Common myeloid progenitor, CD34-positive (primary cell): ENCODE measurements around the gene LUC7L.
A peak's percentile ranks its signal among the peaks of the same experiment; 100 is the strongest.
"Not testable (repeated sequence)": the region's sequence is repeated elsewhere in the genome, so short reads cannot be mapped to it uniquely, and the experiment has no call there.

Experiments used
- CTCF ChIA-PET: fragments of 350-600 bp; sonication (Branson Sonifier 250); formaldehyde crosslinking; loops from one replicate; lab custom pipeline; 2021; ENCODE audit warnings: antibody characterized with exemption; lab: Charles Lee
- POLR2A ChIA-PET: fragments of 350-600 bp; sonication (Branson Sonifier 250); formaldehyde crosslinking; loops from one replicate; lab custom pipeline; 2021; ENCODE audit warnings: antibody characterized with exemption; lab: Charles Lee
- DNase-seq, 3 donors: peaks; one replicate each; pipeline versions ENCODE4 v3.0.0 to v3.0.0-alpha.2; 2013
- H3K27ac ChIP-seq, 2 experiments: 1 replicate in 1 of 2; 2 replicates in 1 of 2; pipeline ENCODE4 v1.7.0; 2013; ENCODE audit warnings: inconsistent platforms in 2 of 2, low read length in 2 of 2, mild to moderate bottlenecking in 2 of 2, low read depth in 1 of 2, moderate library complexity in 1 of 2; ENCODE audit not compliant: severe bottlenecking in 2 of 2, insufficient read depth in 1 of 2, poor library complexity in 1 of 2
- H3K27me3 ChIP-seq, 5 experiments: replicated peaks in 2 of 5; 1 replicate in 3 of 5; 2 replicates in 2 of 5; pipeline versions ENCODE4 v1.6.1 to v1.7.0; 2013; ENCODE audit warnings: low read length in 4 of 5, mild to moderate bottlenecking in 2 of 5, moderate library complexity in 2 of 5, inconsistent platforms in 1 of 5; ENCODE audit not compliant: insufficient read depth in 5 of 5, control insufficient read depth in 4 of 5
- H3K36me3 ChIP-seq, 4 experiments: 1 replicate in 2 of 4; 2 replicates in 2 of 4; pipeline versions ENCODE4 v1.6.1 to v1.7.0; 2013; ENCODE audit warnings: low read length in 3 of 4, control low read depth in 1 of 4, mild to moderate bottlenecking in 1 of 4; ENCODE audit not compliant: control insufficient read depth in 4 of 4, insufficient read depth in 4 of 4
- H3K4me1 ChIP-seq, 4 experiments: 1 replicate in 3 of 4; 2 replicates in 1 of 4; pipeline versions ENCODE4 v1.6.1 to v1.7.1; 2013; ENCODE audit warnings: low read length in 3 of 4, mild to moderate bottlenecking in 3 of 4, control low read depth in 1 of 4, inconsistent platforms in 1 of 4, moderate library complexity in 1 of 4; ENCODE audit not compliant: control insufficient read depth in 4 of 4, insufficient read depth in 4 of 4; ENCODE audit errors: control extremely low read depth in 1 of 4
- H3K4me3 ChIP-seq, 7 experiments: 1 replicate in 4 of 7; 2 replicates in 3 of 7; pipeline versions ENCODE4 v1.5.1 to v1.7.0; 2013; ENCODE audit warnings: mild to moderate bottlenecking in 7 of 7, low read length in 6 of 7, moderate library complexity in 6 of 7, inconsistent platforms in 2 of 7, low read depth in 2 of 7, control low read depth in 1 of 7; ENCODE audit not compliant: insufficient read depth in 4 of 7, control insufficient read depth in 1 of 7; ENCODE audit errors: extremely low read depth in 1 of 7
- H3K9me3 ChIP-seq, 5 experiments: 1 replicate in 4 of 5; 2 replicates in 1 of 5; pipeline versions ENCODE4 v1.6.1 to v1.7.1; 2013; ENCODE audit warnings: low read length in 4 of 5, mild to moderate bottlenecking in 2 of 5, inconsistent platforms in 1 of 5, low read depth in 1 of 5, moderate library complexity in 1 of 5; ENCODE audit not compliant: control insufficient read depth in 4 of 5, insufficient read depth in 2 of 5; ENCODE audit errors: control extremely low read depth in 1 of 5
- WGBS: methylation state at CpG from one replicate; pipeline ENCODE4 v1.1.5; 2013; ENCODE audit not compliant: insufficient coverage; 5-methylcytosine and 5-hydroxymethylcytosine counted together

Gene LUC7L

DNA sequence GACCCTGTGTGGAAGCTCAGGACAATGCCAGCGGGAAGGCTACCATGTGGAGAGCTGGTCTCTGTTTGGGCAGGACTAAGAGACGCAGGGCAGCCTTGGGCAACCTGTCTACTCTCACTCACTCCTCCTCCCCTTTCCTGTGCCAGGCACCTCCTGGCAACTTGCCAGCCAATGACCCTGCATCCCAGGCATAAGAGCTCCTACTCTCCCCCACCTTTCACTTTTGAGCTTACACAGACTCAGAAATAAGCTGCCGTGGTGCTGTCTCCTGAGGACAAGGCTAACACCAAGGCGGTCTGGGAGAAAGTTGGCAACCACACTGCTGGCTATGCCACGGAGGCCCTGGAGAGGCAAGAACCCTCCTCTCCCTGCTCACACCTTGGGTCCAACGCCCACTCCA is 60.8 kb downstream of the LUC7L start:
- POLR2A ChIA-PET, result interaction anchor here (0.6 kb wide), 1 partner anchor 30 kb away, joined by 4 read pairs; the partner anchor contains the start of gene NPRL3
- no peaks in the 10 kb centered on the region for H3K9me3 ChIP-seq
- H3K4me1 ChIP-seq, result peaks cover 0 to 29% (median 19%) of the 10 kb centered on the region in 4 experiments
- no peak overlapping the region for H3K27ac ChIP-seq
- peaks cover 0 to 74% (median 34%) of the 10 kb centered on the region in 5 experiments for H3K27me3 ChIP-seq
- CTCF ChIA-PET, result interaction anchor here (1.0 to 2.7 kb wide), 6 partner anchors 10 to 194 kb away, joined by 3 to 12 read pairs (median 4); no protein-coding TSS in a partner anchor
- no peak overlapping the region for H3K4me3 ChIP-seq
- H3K36me3 ChIP-seq, result no peaks in the 10 kb centered on the region
- peak in 1 of 3 donors; percentile 7 for DNase-seq
- 79% methylated on average over 5 of the region's 6 CpGs for WGBS

DNA sequence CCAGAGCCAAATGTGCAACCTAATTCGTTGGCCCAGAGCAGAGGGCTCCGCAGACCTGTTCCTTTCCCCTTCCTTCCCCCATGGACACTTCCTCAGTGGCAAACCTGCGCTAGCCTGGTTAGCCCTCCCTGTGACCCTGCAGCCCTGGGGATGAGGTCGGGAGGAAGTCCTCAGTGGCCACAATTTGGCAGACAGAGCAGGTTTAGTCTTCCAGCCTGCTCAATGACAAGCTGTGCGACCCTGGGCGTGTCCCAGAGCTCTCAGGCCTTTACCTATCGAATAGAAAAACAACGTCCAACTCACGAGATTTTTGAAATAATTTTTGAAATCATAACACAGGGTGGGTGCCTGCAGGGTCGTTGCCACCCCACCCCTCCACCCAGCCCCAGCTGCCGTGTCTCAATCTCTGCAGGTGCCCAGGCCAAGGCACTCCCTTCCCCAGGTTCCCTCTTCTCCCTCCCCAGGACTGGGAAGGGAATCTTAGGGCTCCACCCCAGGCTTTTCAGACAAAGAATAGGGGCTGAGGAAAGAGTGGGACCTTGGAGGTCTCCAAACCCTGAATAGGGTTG is 62.0 kb downstream of the LUC7L start:
- POLR2A ChIA-PET, result no interaction called here
- no peak overlapping the region for H3K4me3 ChIP-seq
- peaks cover 0 to 79% (median 39%) of the 10 kb centered on the region in 5 experiments for H3K27me3 ChIP-seq
- DNase-seq, result no peak
- no peak overlapping the region for H3K27ac ChIP-seq
- H3K36me3 ChIP-seq, result no peaks in the 10 kb centered on the region
- H3K4me1 ChIP-seq, result peaks cover 0 to 27% (median 17%) of the 10 kb centered on the region in 4 experiments
- WGBS, result 10% methylated on average over 7 of the region's 11 CpGs
- H3K9me3 ChIP-seq, result no peaks in the 10 kb centered on the region
- CTCF ChIA-PET, result interaction anchor here (1.4 to 2.7 kb wide), 3 partner anchors 11 to 195 kb away, joined by 3 to 12 read pairs (median 6); no protein-coding TSS in a partner anchor

DNA sequence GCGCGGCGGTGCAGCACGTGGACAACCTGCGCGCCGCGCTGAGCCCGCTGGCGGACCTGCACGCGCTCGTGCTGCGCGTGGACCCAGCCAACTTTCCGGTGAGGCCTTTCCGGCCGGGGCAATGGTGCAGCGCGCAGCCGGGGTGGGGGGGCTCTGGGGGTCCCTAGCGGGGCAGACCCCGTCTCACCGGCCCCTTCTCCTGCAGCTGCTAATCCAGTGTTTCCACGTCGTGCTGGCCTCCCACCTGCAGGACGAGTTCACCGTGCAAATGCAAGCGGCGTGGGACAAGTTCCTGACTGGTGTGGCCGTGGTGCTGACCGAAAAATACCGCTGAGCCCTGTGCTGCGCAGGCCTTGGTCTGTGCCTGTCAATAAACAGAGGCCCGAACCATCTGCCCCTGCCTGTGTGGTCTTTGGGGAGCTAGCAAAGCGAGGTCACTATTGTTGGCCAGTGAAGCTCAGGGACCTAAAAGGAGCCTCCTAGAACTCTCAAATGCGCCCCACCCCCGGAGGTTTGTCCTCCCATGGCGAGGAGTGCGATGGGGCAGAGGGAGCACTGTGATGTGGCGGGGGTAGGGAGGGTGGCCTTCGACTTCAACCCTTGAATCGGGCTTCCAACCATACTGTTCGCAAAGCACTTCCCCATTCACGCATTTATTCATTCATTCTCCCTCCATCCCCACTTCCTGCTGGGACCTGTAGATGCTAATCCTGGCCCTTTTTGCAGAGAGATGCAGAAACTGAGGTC is 62.7 kb downstream of the LUC7L start:
- Histone ChIP-seq H3K9me3 (no peaks in the 10 kb centered on the region), H3K27me3 (peaks cover 0 to 80% (median 37%) of the 10 kb centered on the region in 5 experiments), H3K36me3 (no peaks in the 10 kb centered on the region), H3K4me3 (peak overlapping the region in 1 of 7 experiments; percentile 48), H3K4me1 (peaks cover 0 to 27% (median 17%) of the 10 kb centered on the region in 4 experiments), H3K27ac (no peak overlapping the region)
- POLR2A ChIA-PET, result no interaction called here
- CTCF ChIA-PET, result interaction anchor here (2.7 kb wide), 1 partner anchor 16 kb away, joined by 12 read pairs; no protein-coding TSS in a partner anchor
- peak in 1 of 3 donors; percentile 39 for DNase-seq
- WGBS, result 4% methylated on average over 37 of the region's 45 CpGs

DNA sequence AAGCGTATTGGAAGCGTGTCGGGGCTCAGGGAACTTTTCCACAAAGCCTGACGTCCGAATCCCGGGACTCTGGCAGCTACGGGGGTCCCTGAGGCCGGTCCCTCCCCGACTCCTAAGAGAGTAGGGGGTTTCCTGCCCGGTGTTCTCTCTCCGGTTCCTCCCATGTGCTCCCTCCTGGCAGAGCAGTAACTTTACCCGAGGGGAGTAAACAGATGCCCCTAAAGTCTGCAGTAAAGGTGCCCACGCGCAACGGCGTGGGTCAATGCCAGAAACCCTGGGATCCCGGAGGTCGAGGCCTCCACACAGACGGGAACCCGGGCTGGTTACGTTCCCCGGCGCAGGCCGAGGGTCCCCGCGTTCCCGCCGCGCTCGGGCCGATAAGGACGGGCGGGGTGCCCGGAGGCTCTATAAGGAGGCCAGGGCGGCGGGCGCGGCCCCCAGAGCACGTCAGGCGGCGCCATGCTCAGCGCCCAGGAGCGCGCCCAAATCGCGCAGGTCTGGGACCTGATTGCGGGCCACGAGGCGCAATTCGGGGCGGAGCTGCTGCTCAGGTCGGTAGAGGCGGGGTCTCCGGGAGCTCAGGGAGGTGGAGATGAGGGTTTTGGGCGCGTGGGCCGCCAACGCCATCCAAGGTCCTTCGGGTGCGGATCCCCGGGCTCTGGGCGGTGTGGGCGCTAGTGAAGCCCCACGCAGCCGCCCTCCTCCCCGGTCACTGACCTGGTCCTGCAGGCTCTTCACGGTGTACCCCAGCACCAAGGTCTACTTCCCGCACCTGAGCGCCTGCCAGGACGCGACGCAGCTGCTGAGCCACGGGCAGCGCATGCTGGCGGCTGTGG is 63.5 kb downstream of the LUC7L start, which contains the start of gene HBM:
Gene HBM, plus strand, starts transcription at position 440 of the 836 bp plus-strand sequence. Its CDS starts 20 bp downstream, at position 460.
- Histone ChIP-seq H3K4me1 (peaks cover 0 to 27% (median 17%) of the 10 kb centered on the region in 4 experiments), H3K9me3 (no peaks in the 10 kb centered on the region), H3K27me3 (peaks cover 0 to 77% (median 38%) of the 10 kb centered on the region in 5 experiments), H3K4me3 (peak within 1 kb of the TSS in 5 of 7 experiments; percentile 13 to 57 (median 35)), H3K27ac (no peak within 1 kb of the TSS), H3K36me3 (no peaks in the 10 kb centered on the region)
- ChIA-PET POLR2A (interaction anchor here (0.7 kb wide), 1 partner anchor 12 kb away, joined by 4 read pairs; no protein-coding TSS in a partner anchor), CTCF (no interaction called here)
- DNase-seq, result peak in 1 of 3 donors; percentile 13
- under 1% methylated on average over 54 of the region's 75 CpGs for WGBS

DNA sequence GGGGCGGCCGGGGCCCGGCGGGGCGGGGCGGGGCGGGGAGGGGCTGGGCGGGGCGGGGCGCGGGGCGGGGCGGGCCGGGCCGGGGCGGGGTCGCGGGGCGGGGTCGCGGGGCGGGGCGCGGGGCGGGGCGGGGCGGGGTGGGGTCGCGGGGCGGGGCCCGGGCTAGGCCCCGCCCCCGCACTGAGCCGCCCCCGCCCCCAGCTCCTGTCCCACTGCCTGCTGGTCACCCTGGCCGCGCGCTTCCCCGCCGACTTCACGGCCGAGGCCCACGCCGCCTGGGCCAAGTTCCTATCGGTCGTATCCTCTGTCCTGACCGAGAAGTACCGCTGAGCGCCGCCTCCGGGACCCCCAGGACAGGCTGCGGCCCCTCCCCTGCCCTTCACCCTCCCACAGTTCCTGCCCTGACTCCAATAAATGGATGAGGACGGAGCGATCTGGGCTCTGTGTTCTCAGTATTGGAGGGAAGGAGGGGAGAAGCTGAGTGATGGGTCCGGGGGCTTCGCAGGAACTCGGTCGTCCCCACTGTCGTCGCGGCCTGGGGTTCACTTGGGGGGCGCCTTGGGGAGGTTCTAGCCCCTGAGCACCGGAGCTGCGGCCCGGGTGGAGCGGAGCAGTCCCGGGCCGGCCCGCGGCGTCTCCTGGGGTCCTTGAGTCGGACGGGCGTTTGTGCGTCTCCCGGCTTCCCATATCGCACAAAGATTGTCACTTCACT is 64.3 kb downstream of the LUC7L start:
- CTCF ChIA-PET, result no interaction called here
- H3K4me3 ChIP-seq, result peak overlapping the region in 5 of 7 experiments; percentile 13 to 57 (median 35)
- WGBS, result 1% methylated on average over 18 of the region's 77 CpGs
- H3K36me3 ChIP-seq, result no peaks in the 10 kb centered on the region
- H3K9me3 ChIP-seq, result no peaks in the 10 kb centered on the region
- DNase-seq, result no peak
- H3K4me1 ChIP-seq, result peaks cover 0 to 25% (median 17%) of the 10 kb centered on the region in 4 experiments
- peaks cover 0 to 73% (median 37%) of the 10 kb centered on the region in 5 experiments for H3K27me3 ChIP-seq
- POLR2A ChIA-PET, result interaction anchor here (0.7 kb wide), 1 partner anchor 13 kb away, joined by 4 read pairs; no protein-coding TSS in a partner anchor
- no peak overlapping the region for H3K27ac ChIP-seq

DNA sequence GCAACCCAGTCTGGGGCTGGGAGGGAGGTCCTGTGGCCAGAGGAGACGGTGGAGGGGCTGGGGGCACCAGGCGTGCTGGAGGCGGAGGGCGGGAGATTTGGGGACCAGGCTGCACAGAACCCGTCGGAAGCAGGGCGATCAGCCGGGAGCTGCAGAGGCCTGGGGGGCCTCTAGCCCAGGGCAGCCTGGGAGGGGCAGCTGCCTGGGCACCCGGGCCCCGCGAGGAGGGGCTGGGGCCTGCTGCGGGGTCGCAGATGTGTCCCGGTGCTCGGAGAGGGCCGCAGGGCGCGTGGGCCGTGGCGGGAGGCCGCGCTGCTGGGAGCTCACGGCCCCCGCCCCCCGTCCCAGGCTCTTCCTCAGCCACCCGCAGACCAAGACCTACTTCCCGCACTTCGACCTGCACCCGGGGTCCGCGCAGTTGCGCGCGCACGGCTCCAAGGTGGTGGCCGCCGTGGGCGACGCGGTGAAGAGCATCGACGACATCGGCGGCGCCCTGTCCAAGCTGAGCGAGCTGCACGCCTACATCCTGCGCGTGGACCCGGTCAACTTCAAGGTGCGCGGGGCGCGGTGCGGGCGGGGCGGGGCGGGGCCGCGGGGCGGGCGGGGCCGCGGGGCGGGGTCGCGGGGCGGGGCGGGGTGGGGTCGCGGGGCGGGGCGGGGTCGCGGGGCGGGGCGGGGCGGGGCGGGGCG is 65.0 kb downstream of the LUC7L start:
- H3K4me1 ChIP-seq, result peaks cover 0 to 24% (median 17%) of the 10 kb centered on the region in 4 experiments
- H3K36me3 ChIP-seq, H3K9me3 ChIP-seq, CTCF ChIA-PET, DNase-seq, POLR2A ChIA-PET, H3K4me3 ChIP-seq, H3K27ac ChIP-seq: not testable (repeated sequence)
- peaks cover 0 to 72% (median 37%) of the 10 kb centered on the region in 5 experiments for H3K27me3 ChIP-seq
- no CpG with 5 or more reads among the region's 80 CpGs for WGBS
